Measurements from ENCODE around the gene ZPR1. TPM values are rescaled to one million over a fixed set of nuclear protein-coding genes. Genes with fewer than 3 reads are reported as not detected.
A peak's percentile ranks its signal among the peaks of the same experiment; 100 is the strongest.

Gene ZPR1
- total RNA-seq, 1 donor from 2014 or later = 65.1 TPM

DNA sequence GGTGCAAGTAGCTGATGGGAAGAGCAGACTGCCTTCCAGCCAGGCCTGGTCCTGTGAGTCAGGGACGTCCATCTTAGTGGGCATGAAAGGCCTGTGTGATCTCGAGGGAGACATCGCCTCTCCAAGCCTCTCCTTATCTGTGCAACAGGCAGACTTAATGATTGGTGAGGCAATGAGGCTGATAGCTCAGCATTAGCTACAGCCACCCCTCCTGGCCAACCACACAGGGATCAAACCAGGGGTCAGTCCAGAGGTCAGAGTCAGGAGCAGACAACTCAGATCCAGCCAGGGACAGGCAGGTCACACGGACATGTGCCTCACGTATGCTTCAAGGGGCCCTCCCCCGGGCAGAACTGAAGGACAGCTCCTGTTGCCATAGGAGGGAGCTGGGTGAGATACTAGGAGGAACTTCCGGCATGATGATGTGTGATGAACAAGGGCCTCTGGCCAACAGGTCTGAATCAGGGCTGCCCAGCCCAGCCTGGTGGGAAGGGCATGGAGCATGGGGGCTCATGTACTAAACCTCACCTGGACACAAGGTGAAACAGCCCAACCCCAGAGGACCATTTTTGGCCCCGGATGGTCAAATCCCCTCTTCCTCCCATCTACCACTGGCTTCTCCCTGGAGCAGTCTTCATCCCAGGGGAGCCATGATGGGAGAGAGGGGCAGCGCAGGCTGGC lies 39.1 kb upstream of the ZPR1 start:
- H3K27me3 ChIP-seq (ENCODE audit: insufficient read depth, low read length) = no peaks in the 10 kb centered on the region
- H3K4me1 ChIP-seq (ENCODE audit: insufficient read depth, low read length) = no peaks in the 10 kb centered on the region
- H2AFZ ChIP-seq (ENCODE audit: low read depth, low read length) = no peak overlapping the region
- no peak overlapping the region for H3K4me2 ChIP-seq (ENCODE audit: low read length)
- H3K9me3 ChIP-seq (ENCODE audit: insufficient read depth, low read depth, low read length) = no peaks in the 10 kb centered on the region
- no peaks in the 10 kb centered on the region for H3K9me3 Mint-ChIP-seq (ENCODE audit: unreplicated experiment)
- H3K4me3 ChIP-seq (ENCODE audit: insufficient read depth, low read depth, low read length) = no peak overlapping the region
- no peak for TF ChIP-seq EZH2 (IDR thresholded peaks at IDR 0.05; ENCODE audit: insufficient read depth, low read length)
- TF ChIP-seq, protein P1, sequence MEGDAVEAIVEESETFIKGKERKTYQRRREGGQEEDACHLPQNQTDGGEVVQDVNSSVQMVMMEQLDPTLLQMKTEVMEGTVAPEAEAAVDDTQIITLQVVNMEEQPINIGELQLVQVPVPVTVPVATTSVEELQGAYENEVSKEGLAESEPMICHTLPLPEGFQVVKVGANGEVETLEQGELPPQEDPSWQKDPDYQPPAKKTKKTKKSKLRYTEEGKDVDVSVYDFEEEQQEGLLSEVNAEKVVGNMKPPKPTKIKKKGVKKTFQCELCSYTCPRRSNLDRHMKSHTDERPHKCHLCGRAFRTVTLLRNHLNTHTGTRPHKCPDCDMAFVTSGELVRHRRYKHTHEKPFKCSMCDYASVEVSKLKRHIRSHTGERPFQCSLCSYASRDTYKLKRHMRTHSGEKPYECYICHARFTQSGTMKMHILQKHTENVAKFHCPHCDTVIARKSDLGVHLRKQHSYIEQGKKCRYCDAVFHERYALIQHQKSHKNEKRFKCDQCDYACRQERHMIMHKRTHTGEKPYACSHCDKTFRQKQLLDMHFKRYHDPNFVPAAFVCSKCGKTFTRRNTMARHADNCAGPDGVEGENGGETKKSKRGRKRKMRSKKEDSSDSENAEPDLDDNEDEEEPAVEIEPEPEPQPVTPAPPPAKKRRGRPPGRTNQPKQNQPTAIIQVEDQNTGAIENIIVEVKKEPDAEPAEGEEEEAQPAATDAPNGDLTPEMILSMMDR (IDR thresholded peaks at IDR 0.05; ENCODE audit: insufficient read depth, low read depth, low read length) = no peak
- H3K79me2 ChIP-seq (ENCODE audit: insufficient read depth, low read length) = no peaks in the 10 kb centered on the region
- H3K4me3 Mint-ChIP-seq (ENCODE audit: unreplicated experiment) = no peak overlapping the region
- H3K36me3 Mint-ChIP-seq (ENCODE audit: low read depth, unreplicated experiment) = peaks cover 2% of the 10 kb centered on the region
- no peak for FAIRE-seq
- no peak for DNase-seq (ENCODE audit: low read depth)
- no peak overlapping the region for H3K27ac ChIP-seq (ENCODE audit: low read depth, low read length)
- H3K9ac ChIP-seq (ENCODE audit: low read length) = no peak overlapping the region
- no peaks in the 10 kb centered on the region for H4K20me1 ChIP-seq (ENCODE audit: insufficient read depth, low read length)
- H3K27me3 Mint-ChIP-seq (ENCODE audit: low read depth, unreplicated experiment) = peaks cover 17% of the 10 kb centered on the region
- no peak overlapping the region for H3K27ac Mint-ChIP-seq (ENCODE audit: unreplicated experiment)
- no peaks in the 10 kb centered on the region for H3K4me1 Mint-ChIP-seq (ENCODE audit: low read depth, unreplicated experiment)
- no peaks in the 10 kb centered on the region for H3K36me3 ChIP-seq (ENCODE audit: insufficient read depth, low read length)

DNA sequence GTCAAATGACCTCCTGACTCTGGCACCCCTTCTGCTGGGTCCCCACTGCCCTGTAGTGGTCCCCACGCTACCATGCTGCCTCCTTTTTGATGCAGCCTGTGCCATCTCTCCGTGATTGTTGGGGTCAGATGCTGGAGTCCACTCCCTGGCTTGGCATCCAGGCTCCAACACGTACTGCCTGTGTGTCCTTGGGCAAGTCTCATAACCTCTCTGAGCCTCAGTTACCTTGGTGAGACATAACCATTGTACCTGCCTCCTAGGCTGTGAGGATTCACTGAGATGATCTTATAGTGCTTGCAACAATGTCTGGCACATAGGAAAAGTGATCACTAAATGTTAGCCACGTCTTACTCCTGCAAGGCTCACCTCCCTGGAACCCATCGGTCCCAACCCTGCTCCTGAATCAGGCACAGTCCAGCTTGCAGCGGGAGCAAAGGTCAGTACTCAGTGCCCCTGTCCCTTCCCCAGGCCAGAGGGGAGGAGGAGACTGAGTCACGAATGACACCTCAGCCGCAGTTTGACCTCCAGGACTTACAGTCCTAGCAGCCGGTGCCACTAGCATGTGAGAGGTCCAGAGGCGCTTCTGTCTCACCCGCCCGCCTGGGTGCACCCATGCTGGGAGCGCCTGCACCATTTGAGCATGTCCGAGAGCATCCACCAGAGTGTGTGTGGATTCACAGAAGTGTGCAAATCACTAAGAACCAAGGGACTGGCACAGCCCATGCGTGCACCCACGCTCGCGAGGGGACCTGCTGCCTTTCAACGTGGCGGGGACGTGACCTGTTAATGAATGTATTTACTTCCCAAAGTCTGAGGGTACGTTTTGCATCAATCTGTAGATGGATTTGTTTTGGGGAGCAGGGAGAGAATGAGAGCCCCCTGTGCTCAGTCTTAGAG lies 38.3 kb upstream of the ZPR1 start:
- Histone ChIP-seq H3K4me3 (ENCODE audit: insufficient read depth, low read depth, low read length) (no peak overlapping the region), H2AFZ (ENCODE audit: low read depth, low read length) (no peak overlapping the region), H3K27me3 (ENCODE audit: insufficient read depth, low read length) (no peaks in the 10 kb centered on the region), H3K79me2 (ENCODE audit: insufficient read depth, low read length) (no peaks in the 10 kb centered on the region), H3K27ac (ENCODE audit: low read depth, low read length) (no peak overlapping the region), H3K4me1 (ENCODE audit: insufficient read depth, low read length) (no peaks in the 10 kb centered on the region), H3K4me2 (ENCODE audit: low read length) (no peak overlapping the region), H3K9me3 (ENCODE audit: insufficient read depth, low read depth, low read length) (no peaks in the 10 kb centered on the region), H3K9ac (ENCODE audit: low read length) (no peak overlapping the region), H3K36me3 (ENCODE audit: insufficient read depth, low read length) (no peaks in the 10 kb centered on the region), H4K20me1 (ENCODE audit: insufficient read depth, low read length) (no peaks in the 10 kb centered on the region)
- FAIRE-seq = no peak
- peak overlapping the region; percentile 34 for H3K27ac Mint-ChIP-seq (ENCODE audit: unreplicated experiment)
- H3K4me1 Mint-ChIP-seq (ENCODE audit: low read depth, unreplicated experiment) = no peaks in the 10 kb centered on the region
- no peak for TF ChIP-seq EZH2 (IDR thresholded peaks at IDR 0.05; ENCODE audit: insufficient read depth, low read length)
- TF ChIP-seq, protein P1 (IDR thresholded peaks at IDR 0.05; ENCODE audit: insufficient read depth, low read depth, low read length) = no peak
- H3K27me3 Mint-ChIP-seq (ENCODE audit: low read depth, unreplicated experiment) = peaks cover 20% of the 10 kb centered on the region
- DNase-seq (ENCODE audit: low read depth) = no peak
- peaks cover 2% of the 10 kb centered on the region for H3K36me3 Mint-ChIP-seq (ENCODE audit: low read depth, unreplicated experiment)
- no peaks in the 10 kb centered on the region for H3K9me3 Mint-ChIP-seq (ENCODE audit: unreplicated experiment)
- no peak overlapping the region for H3K4me3 Mint-ChIP-seq (ENCODE audit: unreplicated experiment)
